Measurements from ENCODE around the gene LIPC. TPM values are rescaled to one million over a fixed set of nuclear protein-coding genes. Genes with fewer than 3 reads are reported as not detected.

The LIPC gene
- total RNA-seq, 6 experiments from 2014 or later, result 31.1 to 213 (median 86.1) TPM

DNA sequence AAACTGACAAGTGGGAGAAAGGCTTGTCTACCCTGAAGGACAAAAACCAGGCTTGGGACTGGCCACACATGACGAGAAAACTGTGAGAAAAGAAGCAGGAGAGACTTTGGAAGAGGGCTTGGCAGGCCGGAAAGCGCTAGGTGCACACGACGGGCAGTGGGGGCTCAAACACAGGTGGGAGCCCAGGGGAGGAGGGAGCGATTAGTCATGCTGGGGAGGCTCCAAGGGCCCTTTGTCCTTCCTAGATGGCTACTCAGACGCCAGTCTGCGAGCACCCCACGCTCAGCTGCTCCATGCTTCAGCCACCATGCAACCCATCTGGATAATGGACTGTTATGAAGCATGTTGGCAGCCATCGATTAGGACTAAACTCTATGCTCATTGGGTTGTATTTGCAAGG is 17.1 kb downstream of the LIPC start:
- H3K27ac ChIP-seq, result no peak overlapping the region
- no peaks in the 10 kb centered on the region for H3K27me3 ChIP-seq
- peaks cover 0 to 5% (median 0%) of the 10 kb centered on the region in 4 donors for H3K36me3 ChIP-seq
- ATAC-seq (no peak), DNase-seq (no peak)
- intact Hi-C loops (cut with DNase I), result no loop called here
- no peaks in the 10 kb centered on the region for H3K9me3 ChIP-seq
- peaks cover 0 to 32% (median 14%) of the 10 kb centered on the region in 4 donors for H3K4me1 ChIP-seq
- H3K4me3 ChIP-seq, result no peak overlapping the region
- TF ChIP-seq CTCF (IDR thresholded peaks at IDR 0.05) (no peak), POLR2A (IDR thresholded peaks at IDR 0.05) (no peak)
- WGBS (ENCODE audit: insufficient coverage, low coverage, low lambda C conversion rate, missing lambda C conversion rate), result 73% methylated on average over 3 of the region's 10 CpGs

GRCh38 chr15:58451826-58452225 is 20.0 kb downstream of the LIPC start:
- H3K4me1 ChIP-seq, result peaks cover 0 to 17% (median 8%) of the 10 kb centered on the region in 4 donors
- 95% methylated on average over 2 of the region's 6 CpGs for WGBS (ENCODE audit: insufficient coverage, low coverage, low lambda C conversion rate, missing lambda C conversion rate)
- DNase-seq (no peak), ATAC-seq (no peak)
- peaks cover 0 to 5% (median 0%) of the 10 kb centered on the region in 4 donors for H3K36me3 ChIP-seq
- H3K27ac ChIP-seq, result no peak overlapping the region
- H3K4me3 ChIP-seq, result no peak overlapping the region
- no peaks in the 10 kb centered on the region for H3K9me3 ChIP-seq
- H3K27me3 ChIP-seq, result no peaks in the 10 kb centered on the region
- TF ChIP-seq CTCF (IDR thresholded peaks at IDR 0.05), result no peak
- no peak for TF ChIP-seq POLR2A (IDR thresholded peaks at IDR 0.05)
- intact Hi-C loops (cut with DNase I), result no loop called here

GRCh38 chr15:58452775-58453174 is 21.0 kb downstream of the LIPC start:
- ATAC-seq, result no peak
- DNase-seq, result no peak
- TF ChIP-seq POLR2A (IDR thresholded peaks at IDR 0.05) (no peak), CTCF (IDR thresholded peaks at IDR 0.05) (no peak)
- Histone ChIP-seq H3K4me1 (peaks cover 0 to 19% (median 8%) of the 10 kb centered on the region in 4 donors), H3K4me3 (no peak overlapping the region), H3K27ac (no peak overlapping the region), H3K9me3 (no peaks in the 10 kb centered on the region), H3K36me3 (peaks cover 0 to 5% (median 0%) of the 10 kb centered on the region in 4 donors), H3K27me3 (no peaks in the 10 kb centered on the region)
- 93% methylated on average over 3 of the region's 4 CpGs for WGBS (ENCODE audit: insufficient coverage, low coverage, low lambda C conversion rate, missing lambda C conversion rate)
- intact Hi-C loops (cut with DNase I), result no loop called here

DNA sequence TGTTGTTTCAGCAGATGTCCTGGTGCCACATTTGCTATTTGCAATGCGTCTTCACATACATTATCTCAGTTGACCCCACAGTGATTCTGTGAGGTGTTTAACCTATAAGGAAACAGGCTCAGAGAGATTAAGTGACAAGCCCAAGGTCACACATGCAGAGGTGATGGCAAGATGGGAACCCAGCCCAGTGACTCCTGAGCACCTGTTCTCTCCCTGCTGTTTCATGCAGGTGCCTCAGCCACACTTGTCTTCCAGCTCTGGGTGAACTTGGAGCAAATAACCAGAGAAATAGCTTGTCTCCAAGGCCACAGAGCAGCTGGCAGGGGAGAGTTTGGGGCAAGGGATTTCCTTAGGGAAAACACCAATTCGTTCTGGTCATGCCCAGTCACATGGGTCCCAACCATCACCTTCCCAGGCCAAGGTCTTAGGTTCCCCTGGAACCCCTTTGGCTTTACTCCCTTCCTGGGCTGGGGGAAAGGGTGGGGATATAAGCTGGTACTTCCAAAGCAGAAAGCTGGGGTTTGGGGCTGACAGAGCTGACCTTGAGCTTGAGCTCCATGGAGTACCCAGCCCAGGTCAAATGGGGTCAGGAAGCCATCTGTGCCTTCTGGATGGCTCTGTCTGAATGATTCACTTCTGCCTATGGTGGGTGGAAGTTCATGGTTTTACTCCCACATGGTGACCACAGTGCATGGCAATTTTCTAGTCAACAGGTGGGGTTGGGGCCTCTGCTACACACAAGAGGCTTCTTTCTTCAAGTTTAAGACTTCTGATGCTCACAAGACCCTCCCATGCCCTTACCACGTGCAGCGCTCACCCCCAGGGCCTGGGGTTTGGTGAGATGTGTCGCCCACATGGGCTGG is 22.4 kb downstream of the LIPC start:
- DNase-seq, result no peak
- intact Hi-C loops (cut with DNase I), result no loop called here
- Histone ChIP-seq H3K36me3 (peaks cover 0 to 5% (median 0%) of the 10 kb centered on the region in 4 donors), H3K27me3 (no peaks in the 10 kb centered on the region), H3K4me1 (peaks cover 0 to 25% (median 11%) of the 10 kb centered on the region in 4 donors), H3K9me3 (no peaks in the 10 kb centered on the region), H3K27ac (no peak overlapping the region), H3K4me3 (no peak overlapping the region)
- WGBS (ENCODE audit: insufficient coverage, low coverage, low lambda C conversion rate, missing lambda C conversion rate), result 70% methylated on average over 2 of the region's 5 CpGs
- TF ChIP-seq POLR2A (IDR thresholded peaks at IDR 0.05) (no peak), CTCF (IDR thresholded peaks at IDR 0.05) (no peak)
- no peak for ATAC-seq
